ENCODE data around the gene SARNP. TPM values are rescaled to one million over a fixed set of nuclear protein-coding genes. Genes with fewer than 3 reads are reported as not detected.

Gene SARNP, protein sequence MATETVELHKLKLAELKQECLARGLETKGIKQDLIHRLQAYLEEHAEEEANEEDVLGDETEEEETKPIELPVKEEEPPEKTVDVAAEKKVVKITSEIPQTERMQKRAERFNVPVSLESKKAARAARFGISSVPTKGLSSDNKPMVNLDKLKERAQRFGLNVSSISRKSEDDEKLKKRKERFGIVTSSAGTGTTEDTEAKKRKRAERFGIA
- total RNA-seq (2021) (98.3 to 102 TPM (median 100 TPM) in 3 replicates), Bru-seq, nascent RNA (percentile 92 among the genes with signal in this experiment)
- long read RNA-seq, experiment 1, transcript SARNP-202 (12 exons, 1,163 nt): minor isoform, 9 of 351 reads
- long read RNA-seq, experiment 1, transcript SARNP-201 (11 exons, 926 nt): major isoform, 311 of 351 reads
- long read RNA-seq, experiment 1, partial matches to known transcripts: 1 of 351 reads
- long read RNA-seq, experiment 1, other reads (novel, unspliced or antisense): 29 of 351 reads
- long read RNA-seq, experiment 2, transcript SARNP-201 (11 exons, 926 nt): major isoform, 45 of 109 reads
- long read RNA-seq, experiment 2, partial matches to known transcripts: 22 of 109 reads
- long read RNA-seq, experiment 2, other reads (novel, unspliced or antisense): 39 of 109 reads
- long read RNA-seq, experiment 3, transcript SARNP-202 (12 exons, 1,163 nt): minor isoform, 9 of 858 reads
- long read RNA-seq, experiment 3, transcript SARNP-201 (11 exons, 926 nt): major isoform, 803 of 858 reads
- long read RNA-seq, experiment 3, partial matches to known transcripts: 0 of 858 reads
- long read RNA-seq, experiment 3, other reads (novel, unspliced or antisense): 46 of 858 reads

- ChIA-PET CTCF (interaction anchor here (0.6 to 7.0 kb wide), 27 partner anchors 10 to 309 kb away, joined by 3 to 97 read pairs (median 5); partner anchors contain the start of genes BLOC1S1, DNAJC14, GDF11 and PA2G4), POLR2A (interaction anchor here (0.6 to 3.5 kb wide), 22 partner anchors 9 to 876 kb away, joined by 3 to 64 read pairs (median 5); partner anchors contain the start of genes CD63, DNAJC14, GDF11 and PYM1)
- H3K9me3 Mint-ChIP-seq: no peaks in the 10 kb centered on the region
- ATAC-seq (peak; percentile 96), DNase-seq (ENCODE audit: low spot score) (peak; percentile 96)
- peaks cover 30% of the 10 kb centered on the region for H3K36me3 Mint-ChIP-seq
- peaks cover 39% of the 10 kb centered on the region for H3K4me1 Mint-ChIP-seq
- H3K27me3 Mint-ChIP-seq (ENCODE audit: low read depth): no peaks in the 10 kb centered on the region
- H3K27ac Mint-ChIP-seq: no peak within 1 kb of the TSS; the same call in 1 of the 2 replicates
- H3K4me3 Mint-ChIP-seq: no peak within 1 kb of the TSS; the same call in none of the 2 replicates
- no peak for TF ChIP-seq ATF2 (CRISPR knock-in tag; IDR thresholded peaks at IDR 0.05; ENCODE audit: borderline replicate concordance, low read depth)
- no peak for TF ChIP-seq ZNF121 (CRISPR knock-in tag; IDR thresholded peaks at IDR 0.05)
- TF ChIP-seq, protein P1, sequence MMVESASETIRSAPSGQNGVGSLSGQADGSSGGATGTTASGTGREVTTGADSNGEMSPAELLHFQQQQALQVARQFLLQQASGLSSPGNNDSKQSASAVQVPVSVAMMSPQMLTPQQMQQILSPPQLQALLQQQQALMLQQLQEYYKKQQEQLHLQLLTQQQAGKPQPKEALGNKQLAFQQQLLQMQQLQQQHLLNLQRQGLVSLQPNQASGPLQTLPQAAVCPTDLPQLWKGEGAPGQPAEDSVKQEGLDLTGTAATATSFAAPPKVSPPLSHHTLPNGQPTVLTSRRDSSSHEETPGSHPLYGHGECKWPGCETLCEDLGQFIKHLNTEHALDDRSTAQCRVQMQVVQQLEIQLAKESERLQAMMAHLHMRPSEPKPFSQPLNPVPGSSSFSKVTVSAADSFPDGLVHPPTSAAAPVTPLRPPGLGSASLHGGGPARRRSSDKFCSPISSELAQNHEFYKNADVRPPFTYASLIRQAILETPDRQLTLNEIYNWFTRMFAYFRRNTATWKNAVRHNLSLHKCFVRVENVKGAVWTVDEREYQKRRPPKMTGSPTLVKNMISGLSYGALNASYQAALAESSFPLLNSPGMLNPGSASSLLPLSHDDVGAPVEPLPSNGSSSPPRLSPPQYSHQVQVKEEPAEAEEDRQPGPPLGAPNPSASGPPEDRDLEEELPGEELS (CRISPR knock-in tag; IDR thresholded peaks at IDR 0.05): no peak; the same call in 1 of the 2 replicates
- TF ChIP-seq, protein P2, sequence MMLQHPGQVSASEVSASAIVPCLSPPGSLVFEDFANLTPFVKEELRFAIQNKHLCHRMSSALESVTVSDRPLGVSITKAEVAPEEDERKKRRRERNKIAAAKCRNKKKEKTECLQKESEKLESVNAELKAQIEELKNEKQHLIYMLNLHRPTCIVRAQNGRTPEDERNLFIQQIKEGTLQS (CRISPR knock-in tag; conservative IDR thresholded peaks at IDR 0.05): no peak
- no peak for TF ChIP-seq ZNF232 (CRISPR knock-in tag; IDR thresholded peaks at IDR 0.05)
- TF ChIP-seq, protein P3, sequence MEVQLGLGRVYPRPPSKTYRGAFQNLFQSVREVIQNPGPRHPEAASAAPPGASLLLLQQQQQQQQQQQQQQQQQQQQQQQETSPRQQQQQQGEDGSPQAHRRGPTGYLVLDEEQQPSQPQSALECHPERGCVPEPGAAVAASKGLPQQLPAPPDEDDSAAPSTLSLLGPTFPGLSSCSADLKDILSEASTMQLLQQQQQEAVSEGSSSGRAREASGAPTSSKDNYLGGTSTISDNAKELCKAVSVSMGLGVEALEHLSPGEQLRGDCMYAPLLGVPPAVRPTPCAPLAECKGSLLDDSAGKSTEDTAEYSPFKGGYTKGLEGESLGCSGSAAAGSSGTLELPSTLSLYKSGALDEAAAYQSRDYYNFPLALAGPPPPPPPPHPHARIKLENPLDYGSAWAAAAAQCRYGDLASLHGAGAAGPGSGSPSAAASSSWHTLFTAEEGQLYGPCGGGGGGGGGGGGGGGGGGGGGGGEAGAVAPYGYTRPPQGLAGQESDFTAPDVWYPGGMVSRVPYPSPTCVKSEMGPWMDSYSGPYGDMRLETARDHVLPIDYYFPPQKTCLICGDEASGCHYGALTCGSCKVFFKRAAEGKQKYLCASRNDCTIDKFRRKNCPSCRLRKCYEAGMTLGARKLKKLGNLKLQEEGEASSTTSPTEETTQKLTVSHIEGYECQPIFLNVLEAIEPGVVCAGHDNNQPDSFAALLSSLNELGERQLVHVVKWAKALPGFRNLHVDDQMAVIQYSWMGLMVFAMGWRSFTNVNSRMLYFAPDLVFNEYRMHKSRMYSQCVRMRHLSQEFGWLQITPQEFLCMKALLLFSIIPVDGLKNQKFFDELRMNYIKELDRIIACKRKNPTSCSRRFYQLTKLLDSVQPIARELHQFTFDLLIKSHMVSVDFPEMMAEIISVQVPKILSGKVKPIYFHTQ (CRISPR knock-in tag; IDR thresholded peaks at IDR 0.05): no peak
- TF ChIP-seq, protein P4, sequence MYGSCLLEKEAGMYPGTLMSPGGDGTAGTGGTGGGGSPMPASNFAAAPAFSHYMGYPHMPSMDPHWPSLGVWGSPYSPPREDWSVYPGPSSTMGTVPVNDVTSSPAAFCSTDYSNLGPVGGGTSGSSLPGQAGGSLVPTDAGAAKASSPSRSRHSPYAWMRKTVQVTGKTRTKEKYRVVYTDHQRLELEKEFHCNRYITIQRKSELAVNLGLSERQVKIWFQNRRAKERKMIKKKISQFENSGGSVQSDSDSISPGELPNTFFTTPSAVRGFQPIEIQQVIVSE (CRISPR knock-in tag; IDR thresholded peaks at IDR 0.05; ENCODE audit: borderline replicate concordance): no peak
- TF ChIP-seq SOX15 (CRISPR knock-in tag; IDR thresholded peaks at IDR 0.05): no peak
- peak; percentile 98 for TF ChIP-seq NFYB (CRISPR knock-in tag; conservative IDR thresholded peaks at IDR 0.05; ENCODE audit: low read depth)
- peak; percentile 80 for TF ChIP-seq SP1 (CRISPR knock-in tag; conservative IDR thresholded peaks at IDR 0.05)
- TF ChIP-seq TCF7 (CRISPR knock-in tag; IDR thresholded peaks at IDR 0.05; ENCODE audit: low read depth): no peak
- TF ChIP-seq, protein P5, sequence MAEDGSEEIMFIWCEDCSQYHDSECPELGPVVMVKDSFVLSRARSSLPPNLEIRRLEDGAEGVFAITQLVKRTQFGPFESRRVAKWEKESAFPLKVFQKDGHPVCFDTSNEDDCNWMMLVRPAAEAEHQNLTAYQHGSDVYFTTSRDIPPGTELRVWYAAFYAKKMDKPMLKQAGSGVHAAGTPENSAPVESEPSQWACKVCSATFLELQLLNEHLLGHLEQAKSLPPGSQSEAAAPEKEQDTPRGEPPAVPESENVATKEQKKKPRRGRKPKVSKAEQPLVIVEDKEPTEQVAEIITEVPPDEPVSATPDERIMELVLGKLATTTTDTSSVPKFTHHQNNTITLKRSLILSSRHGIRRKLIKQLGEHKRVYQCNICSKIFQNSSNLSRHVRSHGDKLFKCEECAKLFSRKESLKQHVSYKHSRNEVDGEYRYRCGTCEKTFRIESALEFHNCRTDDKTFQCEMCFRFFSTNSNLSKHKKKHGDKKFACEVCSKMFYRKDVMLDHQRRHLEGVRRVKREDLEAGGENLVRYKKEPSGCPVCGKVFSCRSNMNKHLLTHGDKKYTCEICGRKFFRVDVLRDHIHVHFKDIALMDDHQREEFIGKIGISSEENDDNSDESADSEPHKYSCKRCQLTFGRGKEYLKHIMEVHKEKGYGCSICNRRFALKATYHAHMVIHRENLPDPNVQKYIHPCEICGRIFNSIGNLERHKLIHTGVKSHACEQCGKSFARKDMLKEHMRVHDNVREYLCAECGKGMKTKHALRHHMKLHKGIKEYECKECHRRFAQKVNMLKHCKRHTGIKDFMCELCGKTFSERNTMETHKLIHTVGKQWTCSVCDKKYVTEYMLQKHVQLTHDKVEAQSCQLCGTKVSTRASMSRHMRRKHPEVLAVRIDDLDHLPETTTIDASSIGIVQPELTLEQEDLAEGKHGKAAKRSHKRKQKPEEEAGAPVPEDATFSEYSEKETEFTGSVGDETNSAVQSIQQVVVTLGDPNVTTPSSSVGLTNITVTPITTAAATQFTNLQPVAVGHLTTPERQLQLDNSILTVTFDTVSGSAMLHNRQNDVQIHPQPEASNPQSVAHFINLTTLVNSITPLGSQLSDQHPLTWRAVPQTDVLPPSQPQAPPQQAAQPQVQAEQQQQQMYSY (CRISPR knock-in tag; IDR thresholded peaks at IDR 0.05): no peak
- TF ChIP-seq ZNF423 (CRISPR knock-in tag; IDR thresholded peaks at IDR 0.05): no peak
- TF ChIP-seq E2F1 (CRISPR knock-in tag; IDR thresholded peaks at IDR 0.05): no peak
- no peak for TF ChIP-seq IRF2 (CRISPR knock-in tag; IDR thresholded peaks at IDR 0.05; ENCODE audit: borderline replicate concordance, low read depth)
- TF ChIP-seq KAT7 (CRISPR knock-in tag; IDR thresholded peaks at IDR 0.05; ENCODE audit: borderline replicate concordance): no peak
- TF ChIP-seq ZMAT4 (CRISPR knock-in tag; IDR thresholded peaks at IDR 0.05): no peak
- TF ChIP-seq, protein P6, sequence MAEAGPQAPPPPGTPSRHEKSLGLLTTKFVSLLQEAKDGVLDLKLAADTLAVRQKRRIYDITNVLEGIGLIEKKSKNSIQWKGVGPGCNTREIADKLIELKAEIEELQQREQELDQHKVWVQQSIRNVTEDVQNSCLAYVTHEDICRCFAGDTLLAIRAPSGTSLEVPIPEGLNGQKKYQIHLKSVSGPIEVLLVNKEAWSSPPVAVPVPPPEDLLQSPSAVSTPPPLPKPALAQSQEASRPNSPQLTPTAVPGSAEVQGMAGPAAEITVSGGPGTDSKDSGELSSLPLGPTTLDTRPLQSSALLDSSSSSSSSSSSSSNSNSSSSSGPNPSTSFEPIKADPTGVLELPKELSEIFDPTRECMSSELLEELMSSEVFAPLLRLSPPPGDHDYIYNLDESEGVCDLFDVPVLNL (CRISPR knock-in tag; IDR thresholded peaks at IDR 0.05; ENCODE audit: borderline replicate concordance, low read depth): peak; percentile 61; the same call in 1 of the 2 replicates
Observed at GRCh38 chr12:55817345-55818139, at the start of gene SARNP, which contains the start of gene ORMDL2. TSS of gene SARNP (minus strand) at chr12:55817724. CDS start at chr12:55817701, 23 bp downstream. TSS of gene ORMDL2 (plus strand) at chr12:55818041. CDS start at chr12:55819000, 959 bp downstream.

Measured in WTC11 (cell line).